Iris pigment epithelial cell (primary cell): ENCODE measurements around the gene RASD2.
A peak's percentile ranks its signal among the peaks of the same experiment; 100 is the strongest.

ENCODE experiments used
- DNase-seq: peaks from one replicate; pipeline ENCODE4 v3.0.0-alpha.2; 2011; ENCODE audit warnings: low read depth

Gene RASD2

DNA sequence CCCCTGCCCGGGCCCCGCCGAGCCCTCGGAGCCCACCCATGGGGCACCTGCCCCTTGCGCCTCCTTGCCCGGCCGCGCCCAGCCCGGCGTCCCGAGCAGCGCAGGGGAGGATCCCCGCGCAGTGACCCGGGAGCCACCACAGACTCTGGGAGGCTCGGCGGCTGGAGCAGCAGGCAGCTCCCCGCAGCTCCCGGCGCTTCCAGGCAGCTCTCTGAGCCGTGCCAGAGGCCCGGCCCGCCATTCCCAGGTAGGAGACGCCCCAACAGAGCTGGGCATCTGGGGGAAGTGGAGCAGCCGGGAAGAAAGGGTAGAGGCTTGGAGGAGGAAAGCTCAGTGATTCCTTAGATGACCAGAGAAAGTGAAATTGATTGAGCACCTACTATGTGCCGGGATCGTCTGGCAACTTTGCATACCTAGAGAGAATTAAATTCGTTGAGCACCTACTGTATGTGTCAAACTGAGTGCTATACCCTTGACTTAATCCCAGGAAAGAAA is 670 bp downstream of the RASD2 start:
- no peak for DNase-seq

DNA sequence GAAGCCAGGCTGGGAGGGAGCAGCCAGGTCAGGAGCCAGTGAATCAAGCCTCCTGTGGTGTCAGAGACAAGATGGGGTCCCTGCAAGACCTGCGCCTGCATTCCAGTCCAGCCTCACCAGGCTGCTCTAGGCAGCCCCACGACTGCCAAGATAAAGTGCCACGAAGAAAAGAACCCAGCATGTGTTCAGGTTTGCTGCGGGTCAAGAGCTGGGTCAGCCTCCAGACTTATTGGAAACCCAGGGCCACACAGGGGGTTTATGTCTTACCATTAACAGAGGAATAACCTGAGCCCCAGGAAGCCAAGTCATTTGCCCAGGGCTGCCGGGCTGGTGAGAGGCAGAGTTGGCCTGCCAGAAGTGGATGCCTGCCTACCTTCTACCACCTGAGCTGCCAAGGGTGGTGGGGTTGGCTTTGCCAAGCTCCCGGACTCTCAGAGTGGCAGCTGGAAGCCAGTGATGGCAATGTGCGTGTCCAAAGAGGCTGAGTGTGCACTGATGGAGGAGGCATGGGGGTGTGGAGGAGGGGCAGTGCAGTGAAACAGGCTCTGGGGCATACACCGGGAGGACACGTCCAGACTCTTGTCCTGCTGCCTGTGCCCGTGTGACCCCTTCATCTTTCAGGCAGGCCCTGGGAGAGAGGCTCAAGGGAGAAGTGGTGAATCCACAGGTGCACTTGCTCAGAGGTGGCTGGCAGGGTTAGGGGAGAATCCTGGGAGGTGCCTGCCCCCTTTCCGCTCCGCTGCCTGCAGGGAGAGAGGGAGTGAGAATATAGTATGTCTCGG is 1.7 kb downstream of the RASD2 start:
- DNase-seq: no peak

GRCh38 chr22:35542939-35543516 is 2.4 kb downstream of the RASD2 start:
- no peak for DNase-seq

DNA sequence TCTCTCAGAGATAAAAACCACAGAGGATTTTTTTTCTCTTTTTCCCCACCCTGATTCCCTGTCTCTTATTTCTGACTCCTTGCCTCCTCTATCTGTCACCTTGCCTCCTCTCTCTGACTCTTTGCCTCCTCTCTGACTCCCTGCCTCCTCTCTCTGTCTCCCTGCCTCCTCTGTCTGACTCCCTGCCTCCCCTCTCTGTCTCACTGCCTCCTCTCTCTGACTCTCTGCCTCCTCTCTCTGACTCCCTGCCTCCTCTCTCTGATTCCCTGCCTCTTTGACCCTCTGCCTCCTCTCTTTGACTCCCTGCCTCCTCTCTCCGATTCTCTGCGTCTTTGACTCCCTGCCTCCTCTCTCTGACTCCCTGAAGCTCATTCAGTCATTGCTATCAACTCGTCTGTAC is 3.1 kb downstream of the RASD2 start:
- no peak for DNase-seq

- no peak for DNase-seq
Observed at GRCh38 chr22:35544189-35544588, 3.6 kb downstream of the RASD2 start.

DNA sequence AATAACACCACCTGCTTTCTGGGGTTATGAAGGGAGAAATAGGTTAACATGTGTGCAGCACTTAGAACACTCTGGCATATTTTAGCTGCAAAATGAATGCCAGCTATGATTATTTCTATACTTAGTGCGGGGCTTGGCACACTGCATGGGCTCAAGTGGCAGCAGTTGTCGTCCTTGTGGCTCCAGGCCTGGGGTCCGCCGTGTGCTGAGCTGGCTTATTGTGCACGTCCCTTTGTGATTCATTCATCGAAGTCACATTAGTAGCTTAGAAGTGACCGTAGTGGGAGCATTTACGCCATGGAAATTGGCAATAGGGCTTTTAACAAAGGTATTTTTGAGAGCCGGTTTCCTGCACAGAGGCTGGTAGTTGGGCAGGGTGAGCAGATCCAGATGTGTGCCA is 4.2 kb downstream of the RASD2 start:
- no peak for DNase-seq

DNA sequence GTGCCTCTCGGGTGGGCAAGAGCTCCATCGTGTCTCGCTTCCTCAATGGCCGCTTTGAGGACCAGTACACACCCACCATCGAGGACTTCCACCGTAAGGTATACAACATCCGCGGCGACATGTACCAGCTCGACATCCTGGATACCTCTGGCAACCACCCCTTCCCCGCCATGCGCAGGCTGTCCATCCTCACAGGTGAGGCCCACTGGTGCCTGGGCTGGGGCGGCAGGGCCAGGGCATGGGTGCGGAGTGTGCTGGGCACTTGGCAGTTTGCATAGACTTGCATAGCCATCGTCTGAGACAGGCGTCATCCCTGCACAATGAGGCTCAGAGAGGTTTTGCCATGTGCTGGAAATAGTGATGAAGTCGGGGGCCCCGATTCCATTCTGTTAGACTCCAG is 6.3 kb downstream of the RASD2 start:
- no peak for DNase-seq

- no peak for DNase-seq
Observed at GRCh38 chr22:35547987-35548721, 7.5 kb downstream of the RASD2 start.

GRCh38 chr22:35548722-35549112 is 8.1 kb downstream of the RASD2 start:
- DNase-seq: no peak

DNA sequence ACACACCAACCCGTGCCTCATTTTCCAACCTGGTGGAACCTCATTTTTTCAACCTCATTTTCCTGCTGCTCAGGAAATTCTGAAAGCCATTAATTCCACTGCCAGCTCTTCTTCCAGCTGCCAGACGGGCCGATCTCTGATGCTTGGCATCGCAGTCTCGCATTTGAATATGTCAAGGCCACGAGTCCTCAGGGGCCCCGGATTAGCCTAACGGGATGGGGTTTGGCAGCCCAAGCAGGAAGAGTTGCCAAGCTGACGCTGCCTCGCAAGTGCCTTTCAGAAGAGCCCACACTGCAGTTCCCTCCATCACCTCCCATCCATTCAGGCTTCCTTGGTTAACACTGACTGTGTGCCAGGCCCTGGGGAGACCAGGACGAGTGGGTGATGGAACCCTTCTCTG is 8.7 kb downstream of the RASD2 start:
- no peak for DNase-seq

GRCh38 chr22:35551549-35552177 is 11.0 kb downstream of the RASD2 start:
- no peak for DNase-seq

DNA sequence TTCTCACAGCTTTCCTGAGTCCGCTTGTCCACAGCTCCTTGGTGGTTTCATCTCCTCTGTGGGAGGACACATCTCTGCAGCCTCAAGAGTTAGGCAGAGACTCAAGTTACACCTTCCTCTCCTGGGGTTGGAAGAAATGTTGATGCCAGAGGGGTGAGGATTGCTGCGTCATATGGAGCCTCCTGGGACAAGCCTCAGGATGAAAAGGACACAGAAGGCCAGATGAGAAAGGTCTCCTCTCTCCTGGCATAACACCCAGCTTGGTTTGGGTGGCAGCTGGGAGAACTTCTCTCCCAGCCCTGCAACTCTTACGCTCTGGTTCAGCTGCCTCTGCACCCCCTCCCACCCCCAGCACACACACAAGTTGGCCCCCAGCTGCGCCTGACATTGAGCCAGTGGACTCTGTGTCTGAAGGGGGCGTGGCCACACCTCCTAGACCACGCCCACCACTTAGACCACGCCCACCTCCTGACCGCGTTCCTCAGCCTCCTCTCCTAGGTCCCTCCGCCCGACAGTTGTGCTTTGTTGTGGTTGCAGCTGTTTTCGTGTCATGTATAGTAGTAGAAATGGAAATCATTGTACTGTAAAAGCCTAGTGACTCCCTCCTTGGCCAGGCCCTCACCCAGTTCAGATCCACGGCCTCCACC is 11.7 kb downstream of the RASD2 start:
- no peak for DNase-seq

GRCh38 chr22:35552846-35553245 is 12.2 kb downstream of the RASD2 start:
- no peak for DNase-seq

GRCh38 chr22:35553341-35553740 is 12.7 kb downstream of the RASD2 start:
- no peak for DNase-seq

DNA sequence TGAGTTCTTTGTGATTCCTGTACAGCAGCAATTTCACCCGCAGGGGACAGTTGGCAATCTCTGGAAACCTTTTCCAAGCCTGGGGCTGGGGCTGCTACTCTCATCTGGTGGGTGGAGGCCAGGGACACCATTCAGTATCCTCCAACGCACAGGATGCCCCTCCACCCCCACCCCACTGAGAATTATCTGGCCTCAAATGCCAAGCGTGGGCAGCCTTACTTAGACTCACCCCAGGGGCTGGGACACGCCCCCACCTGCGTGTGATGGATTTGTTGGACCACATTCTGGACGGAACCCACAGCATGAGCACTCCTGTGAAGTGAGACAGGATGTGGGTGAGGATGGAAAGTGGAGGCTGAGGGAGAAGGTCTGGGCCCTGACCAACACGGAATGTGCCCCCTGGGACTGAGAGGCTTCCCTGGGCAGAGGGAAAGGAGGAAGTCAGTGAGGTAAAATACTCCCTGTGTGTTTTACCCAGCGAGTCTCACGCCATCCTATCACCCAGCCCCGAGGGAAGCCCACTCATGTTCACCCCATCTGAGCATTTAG is 13.7 kb downstream of the RASD2 start:
- no peak for DNase-seq

GRCh38 chr22:35555483-35555890 is 14.9 kb downstream of the RASD2 start:
- peak; percentile 25 for DNase-seq

DNA sequence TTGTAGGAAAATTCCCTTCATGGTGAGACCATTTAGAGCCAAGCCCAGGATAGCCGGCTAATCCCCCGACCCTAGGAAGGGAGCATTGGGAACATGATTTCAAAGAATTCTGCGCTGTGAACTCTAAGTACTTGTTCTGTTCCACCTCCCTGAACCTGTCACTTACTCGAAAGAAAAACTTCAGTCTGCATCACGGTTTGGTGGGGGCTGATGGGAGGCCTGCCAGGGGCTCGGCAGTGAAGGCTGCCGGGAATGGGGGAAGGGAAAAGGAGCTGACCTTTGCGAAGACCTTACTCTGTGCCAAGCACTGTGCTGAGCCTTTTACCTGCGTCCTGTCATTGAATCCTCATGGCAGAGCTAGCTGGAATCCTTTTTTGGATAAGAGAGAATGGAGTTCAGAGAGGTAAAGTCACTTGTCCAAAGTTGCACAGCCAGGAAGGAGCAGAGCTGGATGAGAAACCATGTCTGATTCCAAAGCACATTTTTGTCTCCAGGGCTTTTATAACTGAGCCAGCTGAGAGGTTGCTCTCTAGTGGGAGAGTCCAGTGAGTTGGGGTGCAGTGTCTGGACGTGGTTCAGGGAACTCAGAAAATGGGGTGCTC is 15.4 kb downstream of the RASD2 start:
- no peak for DNase-seq

DNA sequence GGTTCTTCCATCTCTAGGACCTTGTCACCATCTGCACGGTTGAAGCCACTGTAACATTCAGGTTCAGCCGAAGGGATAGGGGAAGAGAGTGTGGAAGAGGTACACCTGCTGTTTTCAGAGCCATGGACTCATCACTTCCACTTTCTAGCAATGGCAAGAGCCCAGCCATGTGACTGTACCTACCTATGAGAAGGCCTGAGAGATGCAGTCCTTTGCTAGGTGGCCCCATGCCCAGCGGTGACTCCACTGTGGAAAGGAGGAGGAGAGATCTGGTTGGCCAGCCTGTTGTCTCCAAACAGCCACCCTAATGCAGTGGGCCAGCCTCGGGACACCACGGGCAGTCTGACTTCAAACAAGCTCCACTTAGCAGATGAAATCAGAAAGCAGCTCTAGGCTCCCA is 16.0 kb downstream of the RASD2 start:
- DNase-seq: no peak

DNA sequence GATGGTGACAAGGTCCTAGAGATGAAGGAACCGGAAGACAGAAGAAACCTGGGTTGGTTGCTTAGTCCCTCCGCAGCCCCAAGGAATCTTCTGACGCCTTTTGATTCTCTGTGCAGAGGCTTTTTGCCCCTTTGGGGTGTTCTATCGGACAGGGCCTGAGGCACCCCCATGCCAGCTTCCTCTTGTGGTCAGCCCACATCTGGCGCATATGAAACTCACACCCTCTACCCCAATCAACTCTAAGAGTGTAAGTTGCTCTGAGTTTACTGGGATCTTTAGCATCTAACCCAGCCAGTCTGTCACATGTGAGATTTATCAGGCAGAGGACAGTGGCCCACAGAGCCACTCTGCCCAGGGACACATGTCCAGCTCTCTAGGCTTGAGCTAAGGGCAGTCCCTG is 17.4 kb downstream of the RASD2 start:
- DNase-seq: no peak

DNA sequence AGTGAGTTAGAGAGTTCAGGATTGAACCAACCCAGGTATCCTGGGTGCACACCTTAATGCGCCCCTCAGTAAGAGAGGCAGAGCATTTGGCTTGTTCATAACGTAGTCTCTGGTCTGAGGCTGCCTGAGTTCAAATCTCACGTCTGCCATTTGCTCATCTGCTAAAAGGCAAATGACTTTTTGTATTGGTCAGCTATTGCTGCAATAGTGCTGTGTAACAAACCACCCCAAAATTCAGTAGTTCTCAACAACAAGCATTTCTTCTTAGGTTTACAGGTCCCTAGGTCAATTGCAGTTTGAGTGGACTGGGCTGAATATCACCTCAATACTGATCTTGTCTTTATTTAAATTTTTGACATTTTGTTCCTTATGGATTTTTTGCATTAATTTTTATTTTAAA is 18.1 kb downstream of the RASD2 start:
- DNase-seq: no peak

DNA sequence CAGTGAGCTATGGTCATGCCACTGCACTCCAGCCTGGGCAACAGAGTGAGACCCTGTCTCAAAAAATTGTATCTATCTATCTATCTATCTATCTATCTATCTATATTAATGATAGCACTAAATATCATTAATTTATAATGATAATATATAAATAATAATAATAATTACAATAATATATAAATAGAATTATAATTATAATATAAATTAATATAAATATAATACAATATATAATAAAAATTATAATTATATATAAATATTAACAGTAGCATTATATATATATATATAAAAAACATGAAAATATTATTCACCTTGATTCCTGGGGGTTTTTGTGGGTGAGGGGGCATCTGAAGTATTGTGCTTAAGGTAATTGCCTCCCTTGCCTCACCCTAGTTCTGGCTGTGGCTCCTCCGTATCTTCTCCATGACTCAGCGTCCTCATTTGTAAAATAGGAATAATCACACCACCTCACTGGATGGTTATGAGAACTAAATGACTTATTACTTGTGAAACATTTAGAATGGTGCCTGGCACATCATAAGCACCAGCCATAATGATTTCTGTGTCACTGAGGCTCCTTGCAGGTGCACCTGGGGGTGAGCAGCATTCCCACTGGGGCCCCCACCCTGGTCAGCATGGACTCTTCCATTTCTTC is 18.8 kb downstream of the RASD2 start:
- DNase-seq: peak; percentile 58
